Measurements from ENCODE around the gene PRR15. TPM values are rescaled to one million over a fixed set of nuclear protein-coding genes. Genes with fewer than 3 reads are reported as not detected.

Gene PRR15
- total and polyA plus RNA-seq, 2 of the 13 experiments (the other 11 are each of a cell fraction or from before 2014, with no cell fraction given), result 2.3 to 7.8 TPM

- TF ChIP-seq ZNF17 (CRISPR knock-in tag; IDR thresholded peaks at IDR 0.05), result no peak; the same call in 1 of the 2 replicates
- TF ChIP-seq TFAP4 (IDR thresholded peaks at IDR 0.05; ENCODE audit: borderline replicate concordance, low read depth), result peak; percentile 12; the same call in 1 of the 2 replicates
- TF ChIP-seq SAP130 (CRISPR knock-in tag; IDR thresholded peaks at IDR 0.05; ENCODE audit: low read depth), result peak; percentile 48; the same call in 1 of the 2 replicates
- peak; percentile 70 for TF ChIP-seq ZNF687 (CRISPR knock-in tag; IDR thresholded peaks at IDR 0.05)
- TF ChIP-seq ZNF407 (CRISPR knock-in tag; IDR thresholded peaks at IDR 0.05; ENCODE audit: not compliant biosample characterization), result peak; percentile 30
- peak; percentile 40 to 71; a peak in 3 of 4 replicates for TF ChIP-seq POLR2A (IDR thresholded peaks at IDR 0.05; ENCODE audit: insufficient read depth in 1 of 2, low read depth in 2 of 2, low read length in 2 of 2)
- no peak for TF ChIP-seq ZFAT (CRISPR knock-in tag; conservative IDR thresholded peaks at IDR 0.05)
- peak; percentile 51; the same call in 1 of the 2 replicates for TF ChIP-seq TGIF2 (CRISPR knock-in tag; IDR thresholded peaks at IDR 0.05)
- no peak for TF ChIP-seq NFIC (IDR thresholded peaks at IDR 0.05; ENCODE audit: low read length)
- TF ChIP-seq MTERF4 (CRISPR knock-in tag; IDR thresholded peaks at IDR 0.05), result no peak
- TF ChIP-seq CSRNP1 (CRISPR knock-in tag; IDR thresholded peaks at IDR 0.05), result 0 out of 2 replicates have a peak, but pooled peaks have one; percentile 25
Observed at GRCh38 chr7:29563590-29564495, at the start of gene PRR15 (continued).
